Measurements from ENCODE around the gene SERPINA4. TPM values are rescaled to one million over a fixed set of nuclear protein-coding genes. Genes with fewer than 3 reads are reported as not detected.

SERPINA4 gene
- total and polyA plus RNA-seq, 2 of the 13 experiments (the other 11 are each of a cell fraction or from before 2014, with no cell fraction given) = 39.1 to 57.8 TPM

DNA sequence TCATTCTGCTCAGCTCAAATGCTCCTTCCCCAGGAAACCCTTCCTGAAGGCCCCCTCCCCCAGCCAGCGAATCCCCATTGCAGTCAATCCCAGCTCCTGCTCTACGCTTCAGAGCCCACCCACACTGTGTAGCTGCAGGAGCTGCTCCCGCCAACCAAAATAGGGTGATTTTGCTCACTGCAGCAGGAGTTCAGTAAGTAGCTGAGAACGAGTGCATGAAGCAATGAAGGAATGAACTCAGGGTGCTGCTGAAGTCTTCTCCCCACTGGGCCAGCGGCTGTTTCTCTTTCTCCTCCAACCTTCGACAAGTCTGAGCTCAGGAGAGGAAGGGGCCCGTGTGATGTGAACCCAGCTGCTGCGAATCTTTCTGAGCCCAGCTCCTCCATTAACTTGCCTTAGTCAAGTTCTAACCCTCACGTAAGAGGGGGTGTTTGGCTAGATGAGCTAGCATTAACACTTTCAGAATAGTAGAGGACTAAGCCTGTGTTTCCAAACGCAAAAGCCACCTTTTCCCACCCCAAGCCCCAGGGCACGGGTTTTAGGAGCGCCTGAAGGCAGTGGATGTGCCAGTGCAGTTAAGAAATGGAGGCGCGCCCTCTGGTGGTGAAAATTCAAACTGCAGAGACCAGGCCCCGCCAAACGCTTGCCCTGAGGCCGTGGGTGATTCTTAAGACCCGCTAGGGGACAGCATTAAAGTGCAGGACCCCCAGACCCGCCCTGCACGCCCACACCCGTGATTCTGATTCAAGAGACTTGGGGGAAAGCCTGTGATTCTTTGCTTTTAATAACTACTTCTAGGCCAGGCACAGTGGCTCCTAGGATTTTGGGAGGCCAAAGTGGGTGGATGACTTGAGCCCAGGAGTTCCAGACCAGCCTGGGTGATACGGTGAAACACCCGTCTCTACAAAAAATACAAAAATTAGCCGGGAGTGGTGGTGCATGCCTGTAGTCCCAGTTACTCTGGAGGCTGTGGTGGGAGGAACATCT lies 11.9 kb upstream of the SERPINA4 start (continued):
- TF ChIP-seq, protein P1, sequence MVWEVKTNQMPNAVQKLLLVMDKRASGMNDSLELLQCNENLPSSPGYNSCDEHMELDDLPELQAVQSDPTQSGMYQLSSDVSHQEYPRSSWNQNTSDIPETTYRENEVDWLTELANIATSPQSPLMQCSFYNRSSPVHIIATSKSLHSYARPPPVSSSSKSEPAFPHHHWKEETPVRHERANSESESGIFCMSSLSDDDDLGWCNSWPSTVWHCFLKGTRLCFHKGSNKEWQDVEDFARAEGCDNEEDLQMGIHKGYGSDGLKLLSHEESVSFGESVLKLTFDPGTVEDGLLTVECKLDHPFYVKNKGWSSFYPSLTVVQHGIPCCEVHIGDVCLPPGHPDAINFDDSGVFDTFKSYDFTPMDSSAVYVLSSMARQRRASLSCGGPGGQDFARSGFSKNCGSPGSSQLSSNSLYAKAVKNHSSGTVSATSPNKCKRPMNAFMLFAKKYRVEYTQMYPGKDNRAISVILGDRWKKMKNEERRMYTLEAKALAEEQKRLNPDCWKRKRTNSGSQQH (CRISPR knock-in tag; IDR thresholded peaks at IDR 0.05; ENCODE audit: low read depth) = no peak
- TF ChIP-seq RORA (CRISPR knock-in tag; IDR thresholded peaks at IDR 0.05) = no peak
- 0 out of 2 replicates have a peak, but pooled peaks have one; percentile 24 for TF ChIP-seq ZNF317 (CRISPR knock-in tag; IDR thresholded peaks at IDR 0.05)
- 0 out of 2 replicates have a peak, but pooled peaks have one; percentile 15 for TF ChIP-seq ZNF292 (CRISPR knock-in tag; IDR thresholded peaks at IDR 0.05; ENCODE audit: borderline replicate concordance, low read depth)
- TF ChIP-seq KLF15 (CRISPR knock-in tag; IDR thresholded peaks at IDR 0.05; ENCODE audit: borderline replicate concordance) = no peak; the same call in 1 of the 2 replicates
- no peak for TF ChIP-seq CSRNP1 (CRISPR knock-in tag; IDR thresholded peaks at IDR 0.05)
- no peak for TF ChIP-seq CHD2 (IDR thresholded peaks at IDR 0.05; ENCODE audit: low read depth, low read length)
- TF ChIP-seq LCORL (IDR thresholded peaks at IDR 0.05) = no peak
- 0 out of 2 replicates have a peak, but pooled peaks have one; percentile 8 for TF ChIP-seq LCORL (CRISPR knock-in tag; IDR thresholded peaks at IDR 0.05)
- peak; percentile 24 for TF ChIP-seq YY1 (IDR thresholded peaks at IDR 0.05; ENCODE audit: insufficient read depth, insufficient replicate concordance, low read depth, low read length)
- peak; percentile 22; the same call in 1 of the 2 replicates for TF ChIP-seq SPEN (CRISPR knock-in tag; IDR thresholded peaks at IDR 0.05; ENCODE audit: low read depth)
- no peak for TF ChIP-seq ZBTB3 (CRISPR knock-in tag; IDR thresholded peaks at IDR 0.05; ENCODE audit: borderline replicate concordance, low read depth)
- no peak for TF ChIP-seq TARDBP (CRISPR knock-in tag; IDR thresholded peaks at IDR 0.05)
- TF ChIP-seq KDM2A (CRISPR knock-in tag; IDR thresholded peaks at IDR 0.05; ENCODE audit: borderline replicate concordance, low read depth) = no peak
- 0 out of 2 replicates have a peak, but pooled peaks have one; percentile 29 for TF ChIP-seq ZNF510 (CRISPR knock-in tag; IDR thresholded peaks at IDR 0.05; ENCODE audit: low read depth)
- no peak for TF ChIP-seq GFI1 (CRISPR knock-in tag; IDR thresholded peaks at IDR 0.05; ENCODE audit: borderline replicate concordance)
- TF ChIP-seq ZNF350 (CRISPR knock-in tag; IDR thresholded peaks at IDR 0.05; ENCODE audit: borderline replicate concordance, low read depth) = no peak
- 0 out of 2 replicates have a peak, but pooled peaks have one; percentile 48 for TF ChIP-seq ARNT2 (CRISPR knock-in tag; IDR thresholded peaks at IDR 0.05; ENCODE audit: low read depth)
- TF ChIP-seq, protein P2, sequence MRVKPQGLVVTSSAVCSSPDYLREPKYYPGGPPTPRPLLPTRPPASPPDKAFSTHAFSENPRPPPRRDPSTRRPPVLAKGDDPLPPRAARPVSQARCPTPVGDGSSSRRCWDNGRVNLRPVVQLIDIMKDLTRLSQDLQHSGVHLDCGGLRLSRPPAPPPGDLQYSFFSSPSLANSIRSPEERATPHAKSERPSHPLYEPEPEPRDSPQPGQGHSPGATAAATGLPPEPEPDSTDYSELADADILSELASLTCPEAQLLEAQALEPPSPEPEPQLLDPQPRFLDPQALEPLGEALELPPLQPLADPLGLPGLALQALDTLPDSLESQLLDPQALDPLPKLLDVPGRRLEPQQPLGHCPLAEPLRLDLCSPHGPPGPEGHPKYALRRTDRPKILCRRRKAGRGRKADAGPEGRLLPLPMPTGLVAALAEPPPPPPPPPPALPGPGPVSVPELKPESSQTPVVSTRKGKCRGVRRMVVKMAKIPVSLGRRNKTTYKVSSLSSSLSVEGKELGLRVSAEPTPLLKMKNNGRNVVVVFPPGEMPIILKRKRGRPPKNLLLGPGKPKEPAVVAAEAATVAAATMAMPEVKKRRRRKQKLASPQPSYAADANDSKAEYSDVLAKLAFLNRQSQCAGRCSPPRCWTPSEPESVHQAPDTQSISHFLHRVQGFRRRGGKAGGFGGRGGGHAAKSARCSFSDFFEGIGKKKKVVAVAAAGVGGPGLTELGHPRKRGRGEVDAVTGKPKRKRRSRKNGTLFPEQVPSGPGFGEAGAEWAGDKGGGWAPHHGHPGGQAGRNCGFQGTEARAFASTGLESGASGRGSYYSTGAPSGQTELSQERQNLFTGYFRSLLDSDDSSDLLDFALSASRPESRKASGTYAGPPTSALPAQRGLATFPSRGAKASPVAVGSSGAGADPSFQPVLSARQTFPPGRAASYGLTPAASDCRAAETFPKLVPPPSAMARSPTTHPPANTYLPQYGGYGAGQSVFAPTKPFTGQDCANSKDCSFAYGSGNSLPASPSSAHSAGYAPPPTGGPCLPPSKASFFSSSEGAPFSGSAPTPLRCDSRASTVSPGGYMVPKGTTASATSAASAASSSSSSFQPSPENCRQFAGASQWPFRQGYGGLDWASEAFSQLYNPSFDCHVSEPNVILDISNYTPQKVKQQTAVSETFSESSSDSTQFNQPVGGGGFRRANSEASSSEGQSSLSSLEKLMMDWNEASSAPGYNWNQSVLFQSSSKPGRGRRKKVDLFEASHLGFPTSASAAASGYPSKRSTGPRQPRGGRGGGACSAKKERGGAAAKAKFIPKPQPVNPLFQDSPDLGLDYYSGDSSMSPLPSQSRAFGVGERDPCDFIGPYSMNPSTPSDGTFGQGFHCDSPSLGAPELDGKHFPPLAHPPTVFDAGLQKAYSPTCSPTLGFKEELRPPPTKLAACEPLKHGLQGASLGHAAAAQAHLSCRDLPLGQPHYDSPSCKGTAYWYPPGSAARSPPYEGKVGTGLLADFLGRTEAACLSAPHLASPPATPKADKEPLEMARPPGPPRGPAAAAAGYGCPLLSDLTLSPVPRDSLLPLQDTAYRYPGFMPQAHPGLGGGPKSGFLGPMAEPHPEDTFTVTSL (CRISPR knock-in tag; IDR thresholded peaks at IDR 0.05; ENCODE audit: borderline replicate concordance) = no peak

All from HepG2 (cell line).